K562 (cell line): Measurements from ENCODE around the gene WDHD1. TPM values are rescaled to one million over a fixed set of nuclear protein-coding genes. Genes with fewer than 3 reads are reported as not detected.

ENCODE experiments used
- CAMTA2 ChIP-seq: fragments of 250-450 bp; sonication (Bioruptor Pico); conservative IDR thresholded peaks from 2 replicates; pipeline ENCODE4 v1.5.1; 2022
- CBX1 ChIP-seq: sonication (generic); IDR thresholded peaks from 2 replicates; pipeline ENCODE4 v1.6.1; 2016; ENCODE audit warnings: antibody characterized with exemption, low read depth, mild to moderate bottlenecking
- FOXM1 ChIP-seq, 2 experiments: fragments of 450-650 bp in 1 of 2; sonication (generic) in 1 of 2; formaldehyde crosslinking in 1 of 2; IDR thresholded peaks; 2 replicates each; pipeline versions ENCODE4 v1.6.1 to v1.9.0; 2017 to 2022; ENCODE audit warnings: low read depth in 2 of 2, mild to moderate bottlenecking in 2 of 2, missing genetic modification reagents in 1 of 2, moderate library complexity in 1 of 2
- FOXP4 ChIP-seq: sonication (generic); formaldehyde crosslinking; IDR thresholded peaks from 2 replicates; pipeline ENCODE4 v1.8.0; 2022; ENCODE audit warnings: mild to moderate bottlenecking, missing genetic modification reagents, borderline replicate concordance
- RBM25 ChIP-seq: fragments of 200-400 bp; formaldehyde crosslinking; IDR thresholded peaks from 2 replicates; pipeline ENCODE4 v1.6.1; 2018; ENCODE audit warnings: low read length, low read depth, moderate library complexity; ENCODE audit not compliant: severe bottlenecking
- VEZF1 ChIP-seq: fragments of 200-800 bp; sonication (Bioruptor generic); IDR thresholded peaks from 2 replicates; pipeline ENCODE4 v1.6.1; 2017; ENCODE audit warnings: missing genetic modification characterization, missing compliant biosample characterization
- ZBTB7A ChIP-seq: IDR thresholded peaks from 2 replicates; pipeline ENCODE4 v1.6.1; 2011; ENCODE audit warnings: low read depth, mild to moderate bottlenecking, low read length, moderate library complexity, borderline replicate concordance; ENCODE audit not compliant: control insufficient read depth
- ZNF134 ChIP-seq: fragments of 250-450 bp; sonication (Bioruptor Pico); conservative IDR thresholded peaks from 2 replicates; pipeline ENCODE4 v1.4.0; 2020
- ZNF436 ChIP-seq: fragments of 250-450, 450-650 bp; sonication (Bioruptor Pico); formaldehyde crosslinking; IDR thresholded peaks from 2 replicates; pipeline ENCODE4 v1.7.0; 2020; ENCODE audit warnings: mild to moderate bottlenecking
- ZNF609 ChIP-seq: sonication (generic); formaldehyde crosslinking; IDR thresholded peaks from 2 replicates; pipeline ENCODE4 v1.8.1; 2023; ENCODE audit warnings: missing genetic modification reagents, mild to moderate bottlenecking, borderline replicate concordance
- polyA plus RNA-seq, 8 experiments: library from polyadenylated mRNA; depleted of rRNA in 4 of 8; stranded (reverse) in 5 of 8; unstranded in 3 of 8; fragments of >200 nt; fragmentation: Nextera tagmentation in 2 of 8; fragmentation: Illumina TruSeq in 1 of 8; extraction: Ambion mirVana in 2 of 8; extraction: Trizol in 1 of 8; gene quantifications; 2 replicates each; pipeline versions ENCODE4 v1.2.1 to v1.2.3, GENCODE V29; 2011 to 2014; ENCODE audit warnings: inconsistent platforms in 1 of 8, missing spikeins in 1 of 8
- total RNA-seq, 7 experiments: library from RNA; depleted of rRNA in 6 of 7; stranded (reverse); fragments of >200 nt in 6 of 7; fragmentation: Illumina TruSeq in 2 of 7; extraction: Trizol in 2 of 7; gene quantifications; 2 replicates each; pipeline versions ENCODE4 v1.2.1 to v1.2.3, GENCODE V29; 2011 to 2021; ENCODE audit warnings: low replicate concordance in 1 of 7

WDHD1 gene
- total and polyA plus RNA-seq, 9 of the 15 experiments (the other 6 are each of a cell fraction or from before 2014, with no cell fraction given): 11.7 to 39.1 (median 30.0) TPM

- TF ChIP-seq ZNF609 (CRISPR knock-in tag) (no peak), FOXP4 (0 out of 2 replicates have a peak, but pooled peaks have one; percentile 44), VEZF1 (CRISPR knock-in tag) (peak; percentile 39; the same call in 1 of the 2 replicates), CBX1 (no peak), ZNF134 (CRISPR knock-in tag) (no peak), ZNF436 (CRISPR knock-in tag) (no peak), RBM25 (no peak), ZBTB7A (no peak), FOXM1 (IDR thresholded peaks at IDR 0.05; ENCODE audit: low read depth) (no peak), FOXM1 (CRISPR knock-in tag; IDR thresholded peaks at IDR 0.05; ENCODE audit: low read depth) (no peak), CAMTA2 (CRISPR knock-in tag) (no peak)
Measured at GRCh38 chr14:55026793-55027561, at the start of gene WDHD1, which contains the start of gene SOCS4 (continued).
